ACC112 (cell line): Measurements from ENCODE around the gene ARHGAP29.

Experiments
- H2AFZ ChIP-seq: fragments of 200-600 bp; sonication (generic); one replicate; pipeline ENCODE4 v1.6.0; 2017; ENCODE audit warnings: antibody characterized with exemption, low read length; ENCODE audit not compliant: unreplicated experiment
- H3K27ac ChIP-seq: fragments of 200-600 bp; sonication (generic); 2 replicates; pipeline ENCODE4 v1.5.1; 2014; ENCODE audit warnings: low read depth, mild to moderate bottlenecking, antibody characterized with exemption, low read length, moderate library complexity
- H3K27me3 ChIP-seq: fragments of 200-600 bp; sonication (generic); 2 replicates; pipeline ENCODE4 v1.6.1; 2014; ENCODE audit warnings: mild to moderate bottlenecking, antibody characterized with exemption, low read length, moderate library complexity, mixed read lengths; ENCODE audit not compliant: insufficient read depth
- H3K36me3 ChIP-seq: fragments of 200-600 bp; sonication (generic); 2 replicates; pipeline ENCODE4 v1.6.1; 2016; ENCODE audit warnings: mild to moderate bottlenecking, antibody characterized with exemption, low read length, moderate library complexity, mixed read lengths; ENCODE audit not compliant: insufficient read depth
- H3K4me1 ChIP-seq: fragments of 200-600 bp; sonication (generic); one replicate; pipeline ENCODE4 v1.6.1; 2016; ENCODE audit warnings: low read length, mixed read lengths; ENCODE audit not compliant: insufficient read depth, unreplicated experiment, control insufficient read depth
- H3K4me3 ChIP-seq: fragments of 200-600 bp; sonication (generic); 2 replicates; pipeline ENCODE4 v1.5.1; 2014; ENCODE audit warnings: mild to moderate bottlenecking, low read depth, low read length
- H3K79me2 ChIP-seq: fragments of 200-600 bp; sonication (generic); one replicate; pipeline ENCODE4 v1.6.0; 2016; ENCODE audit warnings: low read length; ENCODE audit not compliant: control insufficient read depth, unreplicated experiment, insufficient read depth

ARHGAP29 gene

DNA sequence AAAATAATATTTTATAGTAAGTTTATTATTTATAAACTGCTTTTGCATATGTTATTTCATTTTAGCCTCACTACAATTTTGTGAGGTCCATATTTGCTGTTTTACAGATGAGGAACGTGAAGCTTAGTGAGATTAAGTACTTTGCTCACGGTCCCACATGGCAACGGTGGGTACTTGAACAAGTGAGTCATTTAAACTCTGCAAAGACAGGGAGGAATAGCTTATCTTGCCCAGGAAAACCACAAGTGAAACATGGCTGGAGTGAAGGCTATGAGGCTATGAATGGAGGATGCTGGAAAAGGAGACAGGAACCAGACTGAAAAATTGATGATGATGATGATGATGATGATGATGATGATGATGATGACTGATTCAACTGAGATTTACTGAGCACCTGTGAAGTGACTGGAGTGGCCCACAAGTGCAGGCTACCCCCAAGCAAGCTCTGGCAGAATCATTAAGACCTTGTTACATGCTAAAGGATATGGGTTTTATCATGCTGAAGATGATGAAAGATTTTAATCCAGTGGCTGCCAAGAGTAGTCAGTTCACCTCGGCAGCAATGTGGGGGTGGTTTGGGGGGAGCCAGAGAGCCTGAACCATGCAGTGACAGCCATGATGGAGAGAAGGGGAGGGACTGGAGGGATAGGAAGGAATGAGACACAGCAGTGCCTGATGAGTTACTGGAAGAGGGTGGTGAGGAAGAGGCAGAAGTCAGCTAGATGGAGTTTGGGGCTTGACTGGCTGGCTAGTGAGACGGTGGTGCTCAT, 115.0 kb downstream of the ARHGAP29 start:
- Histone ChIP-seq H3K4me3 (no peak overlapping the region), H2AFZ (no peak overlapping the region), H3K27me3 (no peaks in the 10 kb centered on the region), H3K4me1 (peaks cover 10% of the 10 kb centered on the region), H3K79me2 (no peaks in the 10 kb centered on the region), H3K36me3 (no peaks in the 10 kb centered on the region), H3K27ac (no peak overlapping the region)
